Measurements from ENCODE around the gene PALLD. TPM values are rescaled to one million over a fixed set of nuclear protein-coding genes. Genes with fewer than 3 reads are reported as not detected.

The PALLD gene
- total RNA-seq, 1 experiment from 2014 or later, result 0.51 TPM

- no peak for DNase-seq (ENCODE audit: low spot score)
- in situ Hi-C loops (cut with HindIII; ENCODE audit: low sequenced_read_pairs), result no loop called here
Observed at GRCh38 chr4:168654104-168654847, 157.4 kb downstream of the PALLD start.

GRCh38 chr4:168654848-168655174 is 158.0 kb downstream of the PALLD start:
- no peak for DNase-seq (ENCODE audit: low spot score)
- in situ Hi-C loops (cut with HindIII; ENCODE audit: low sequenced_read_pairs), result no loop called here

- no peak for DNase-seq (ENCODE audit: low spot score)
- in situ Hi-C loops (cut with HindIII; ENCODE audit: low sequenced_read_pairs), result no loop called here
Observed at GRCh38 chr4:168655182-168655581, 158.3 kb downstream of the PALLD start.

- no peak for DNase-seq (ENCODE audit: low spot score)
- in situ Hi-C loops (cut with HindIII; ENCODE audit: low sequenced_read_pairs), result no loop called here
Observed at GRCh38 chr4:168656055-168656660, 159.3 kb downstream of the PALLD start.

- in situ Hi-C loops (cut with HindIII; ENCODE audit: low sequenced_read_pairs), result no loop called here
- no peak for DNase-seq (ENCODE audit: low spot score)
Observed at GRCh38 chr4:168656946-168657473, 160.2 kb downstream of the PALLD start.

- no peak for DNase-seq (ENCODE audit: low spot score)
- in situ Hi-C loops (cut with HindIII; ENCODE audit: low sequenced_read_pairs), result no loop called here
Observed at GRCh38 chr4:168658751-168659150, 161.9 kb downstream of the PALLD start.

- in situ Hi-C loops (cut with HindIII; ENCODE audit: low sequenced_read_pairs), result no loop called here
- no peak for DNase-seq (ENCODE audit: low spot score)
Observed at GRCh38 chr4:168659741-168660465, 163.1 kb downstream of the PALLD start.

GRCh38 chr4:168662297-168662984 is 165.6 kb downstream of the PALLD start:
- in situ Hi-C loops (cut with HindIII; ENCODE audit: low sequenced_read_pairs), result no loop called here
- DNase-seq (ENCODE audit: low spot score), result no peak

- in situ Hi-C loops (cut with HindIII; ENCODE audit: low sequenced_read_pairs), result no loop called here
- DNase-seq (ENCODE audit: low spot score), result no peak
Observed at GRCh38 chr4:168664242-168664891, 167.5 kb downstream of the PALLD start.

- in situ Hi-C loops (cut with HindIII; ENCODE audit: low sequenced_read_pairs), result no loop called here
- no peak for DNase-seq (ENCODE audit: low spot score)
Observed at GRCh38 chr4:168666531-168666930, 169.7 kb downstream of the PALLD start.

GRCh38 chr4:168667376-168667775 is 170.5 kb downstream of the PALLD start:
- in situ Hi-C loops (cut with HindIII; ENCODE audit: low sequenced_read_pairs), result no loop called here

GRCh38 chr4:168667921-168668320 is 171.1 kb downstream of the PALLD start:
- in situ Hi-C loops (cut with HindIII; ENCODE audit: low sequenced_read_pairs), result no loop called here
- no peak for DNase-seq (ENCODE audit: low spot score)

More at GRCh38 chr4:168667376-168667775, 170.5 kb downstream of the PALLD start:
- no peak for DNase-seq (ENCODE audit: low spot score)

GRCh38 chr4:168673476-168673875 is 176.6 kb downstream of the PALLD start:
- in situ Hi-C loops (cut with HindIII; ENCODE audit: low sequenced_read_pairs), result no loop called here
- DNase-seq (ENCODE audit: low spot score), result no peak

GRCh38 chr4:168674077-168674747 is 177.4 kb downstream of the PALLD start:
- no peak for DNase-seq (ENCODE audit: low spot score)
- in situ Hi-C loops (cut with HindIII; ENCODE audit: low sequenced_read_pairs), result no loop called here

- in situ Hi-C loops (cut with HindIII; ENCODE audit: low sequenced_read_pairs), result no loop called here
- DNase-seq (ENCODE audit: low spot score), result no peak
Observed at GRCh38 chr4:168674866-168675265, 178.0 kb downstream of the PALLD start.

GRCh38 chr4:168677063-168677462 is 180.2 kb downstream of the PALLD start:
- in situ Hi-C loops (cut with HindIII; ENCODE audit: low sequenced_read_pairs), result no loop called here
- no peak for DNase-seq (ENCODE audit: low spot score)

- no peak for DNase-seq (ENCODE audit: low spot score)
- in situ Hi-C loops (cut with HindIII; ENCODE audit: low sequenced_read_pairs), result no loop called here
Observed at GRCh38 chr4:168677879-168678278, 181.0 kb downstream of the PALLD start.

GRCh38 chr4:168678751-168679366 is 182.0 kb downstream of the PALLD start:
- in situ Hi-C loops (cut with HindIII; ENCODE audit: low sequenced_read_pairs), result no loop called here
- DNase-seq (ENCODE audit: low spot score), result no peak
